COLO668 (cell line): Measurements from ENCODE around the gene BEND7.
"Not testable (repeated sequence)": the region's sequence is repeated elsewhere in the genome, so short reads cannot be mapped to it uniquely, and the experiment has no call there.

Experiments used
- DNase-seq: peaks from one replicate; lab custom pipeline; 2025; ENCODE audit not compliant: unreplicated experiment; lab: John Stamatoyannopoulos, UW

The BEND7 gene, protein sequence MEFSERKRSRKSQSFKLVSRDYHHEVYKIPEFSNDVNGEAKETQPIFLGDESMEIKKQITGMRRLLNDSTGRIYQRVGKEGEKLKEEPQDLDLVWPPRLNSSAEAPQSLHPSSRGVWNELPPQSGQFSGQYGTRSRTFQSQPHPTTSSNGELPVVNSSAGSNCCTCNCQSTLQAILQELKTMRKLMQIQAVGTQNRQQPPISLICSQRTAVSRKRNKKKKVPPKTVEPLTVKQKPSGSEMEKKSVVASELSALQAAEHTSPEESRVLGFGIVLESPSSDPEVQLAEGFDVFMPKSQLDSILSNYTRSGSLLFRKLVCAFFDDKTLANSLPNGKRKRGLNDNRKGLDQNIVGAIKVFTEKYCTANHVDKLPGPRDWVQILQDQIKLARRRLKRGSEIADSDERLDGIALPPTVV

DNA sequence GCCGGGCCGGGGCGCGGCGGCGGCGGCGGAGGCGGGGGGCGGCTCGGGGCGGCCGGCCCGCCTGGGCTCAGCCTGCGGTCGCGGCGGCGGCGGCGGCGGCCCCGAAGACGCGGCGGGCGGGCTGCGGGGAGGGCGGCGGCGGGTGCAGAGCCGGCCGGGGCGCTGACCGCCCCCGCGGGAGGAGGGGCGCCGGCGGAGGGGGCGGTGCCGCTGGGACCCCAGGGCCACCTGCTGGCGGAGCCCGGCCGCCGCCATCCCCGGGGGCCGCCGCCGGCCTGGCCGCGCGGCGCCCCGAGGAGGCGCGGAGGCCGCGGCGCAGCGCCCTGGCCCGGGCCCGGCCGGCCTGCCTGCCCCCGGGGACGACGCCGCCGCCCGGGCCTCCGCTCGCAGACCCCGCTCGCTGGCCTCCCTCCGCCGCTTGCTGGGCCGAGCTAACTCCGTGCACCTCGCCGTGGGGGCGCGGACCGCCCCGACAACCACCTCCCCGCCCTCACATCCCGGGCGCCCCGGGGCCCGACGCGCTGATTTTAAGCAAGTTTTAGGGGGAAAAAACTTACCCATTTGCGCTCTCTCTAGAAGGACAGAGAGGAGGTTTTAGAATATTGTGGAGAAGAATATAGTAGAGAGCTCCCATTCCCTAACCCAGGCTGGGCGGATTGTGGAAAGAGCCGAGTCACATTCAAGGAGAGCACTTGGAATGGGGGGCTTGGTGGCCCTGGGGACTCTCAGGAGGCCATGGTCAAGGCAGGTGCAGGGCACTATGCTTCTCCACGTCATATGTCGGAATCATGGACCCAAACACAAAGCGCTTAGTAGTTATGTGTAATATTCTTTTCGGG, at the start of gene BEND7:
TSS of gene BEND7 (minus strand) at position 140 of the 839 bp plus-strand sequence. CDS start 481 bp downstream, outside the sequence.
- DNase-seq: peak; percentile 12

DNA sequence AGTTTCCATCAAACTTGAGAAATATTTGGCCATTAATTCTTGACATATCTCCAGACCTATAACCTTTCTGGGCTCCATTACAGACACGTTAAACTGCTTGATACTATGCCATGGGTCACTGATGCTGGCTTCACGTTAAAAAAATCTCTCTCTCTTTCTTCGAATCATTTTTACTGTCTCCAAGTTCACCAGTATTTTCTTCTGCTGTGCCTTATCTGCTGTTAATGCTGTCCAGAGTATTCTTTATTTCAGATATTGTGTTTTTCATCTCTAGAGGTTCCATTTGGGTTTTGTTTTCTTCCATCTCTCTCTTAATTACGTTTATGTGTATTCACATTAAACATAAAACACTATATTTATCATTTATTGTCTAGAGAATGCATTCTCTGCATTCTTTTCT, 45.1 kb upstream of the BEND7 start:
- no peak for DNase-seq

DNA sequence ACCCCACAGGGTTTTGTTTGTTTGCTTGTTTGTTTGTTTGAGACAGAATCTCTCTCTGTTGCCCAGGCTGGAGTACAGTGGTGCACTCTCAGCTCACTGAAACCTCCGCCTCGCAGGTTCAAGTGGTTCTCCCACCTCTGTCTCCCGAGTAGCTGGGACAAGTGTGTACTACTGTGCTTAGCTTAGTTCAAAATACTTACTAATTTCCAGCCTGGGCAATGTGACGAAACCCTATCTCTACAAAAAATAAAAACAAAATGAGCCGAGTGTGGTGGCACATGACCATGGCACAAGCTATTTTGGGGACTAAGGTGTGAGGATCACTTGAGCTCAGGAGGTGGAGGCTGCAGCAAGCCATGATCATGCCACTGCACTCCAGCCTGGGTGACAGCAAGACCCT, 42.7 kb upstream of the BEND7 start:
- no peak for DNase-seq

DNA sequence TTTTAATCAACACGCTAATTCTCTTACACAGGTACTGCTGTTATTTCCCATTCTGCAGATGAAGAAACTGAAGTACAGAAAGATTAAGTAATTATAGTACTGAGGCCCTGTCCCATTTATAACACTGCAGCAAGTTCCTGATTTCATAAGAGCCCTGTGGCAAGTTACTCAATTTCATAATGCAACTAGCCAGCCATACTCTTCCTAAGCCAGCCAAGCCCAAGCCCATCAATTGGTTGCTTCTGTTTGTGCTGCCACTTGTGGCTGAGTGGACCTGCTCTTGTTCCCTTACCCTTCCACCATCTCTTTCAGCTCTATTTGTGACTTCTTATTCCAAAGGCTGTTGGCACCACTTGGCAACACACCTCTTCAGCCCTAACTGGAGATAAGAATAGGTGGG, 38.2 kb upstream of the BEND7 start:
- DNase-seq: no peak

DNA sequence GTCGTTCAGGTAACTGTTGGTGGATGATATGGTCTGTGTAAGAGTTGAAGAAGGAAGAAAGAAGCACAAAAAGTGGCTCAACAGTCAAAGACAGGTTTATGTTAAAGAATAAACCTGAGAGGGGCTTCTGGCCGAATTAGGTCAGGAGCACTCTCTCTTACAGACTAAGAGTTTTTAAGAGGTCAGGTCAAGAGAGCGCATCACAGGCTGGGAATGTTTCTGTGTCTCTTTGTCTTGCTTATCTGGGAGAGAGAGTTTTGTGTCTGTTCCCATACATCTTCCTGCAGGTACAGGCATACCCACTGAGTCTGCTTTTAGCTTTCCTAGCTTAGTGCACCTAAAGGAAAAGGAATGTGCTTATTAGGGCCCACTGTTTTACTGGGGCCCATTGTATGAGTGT, 35.8 kb upstream of the BEND7 start:
- DNase-seq: no peak

DNA sequence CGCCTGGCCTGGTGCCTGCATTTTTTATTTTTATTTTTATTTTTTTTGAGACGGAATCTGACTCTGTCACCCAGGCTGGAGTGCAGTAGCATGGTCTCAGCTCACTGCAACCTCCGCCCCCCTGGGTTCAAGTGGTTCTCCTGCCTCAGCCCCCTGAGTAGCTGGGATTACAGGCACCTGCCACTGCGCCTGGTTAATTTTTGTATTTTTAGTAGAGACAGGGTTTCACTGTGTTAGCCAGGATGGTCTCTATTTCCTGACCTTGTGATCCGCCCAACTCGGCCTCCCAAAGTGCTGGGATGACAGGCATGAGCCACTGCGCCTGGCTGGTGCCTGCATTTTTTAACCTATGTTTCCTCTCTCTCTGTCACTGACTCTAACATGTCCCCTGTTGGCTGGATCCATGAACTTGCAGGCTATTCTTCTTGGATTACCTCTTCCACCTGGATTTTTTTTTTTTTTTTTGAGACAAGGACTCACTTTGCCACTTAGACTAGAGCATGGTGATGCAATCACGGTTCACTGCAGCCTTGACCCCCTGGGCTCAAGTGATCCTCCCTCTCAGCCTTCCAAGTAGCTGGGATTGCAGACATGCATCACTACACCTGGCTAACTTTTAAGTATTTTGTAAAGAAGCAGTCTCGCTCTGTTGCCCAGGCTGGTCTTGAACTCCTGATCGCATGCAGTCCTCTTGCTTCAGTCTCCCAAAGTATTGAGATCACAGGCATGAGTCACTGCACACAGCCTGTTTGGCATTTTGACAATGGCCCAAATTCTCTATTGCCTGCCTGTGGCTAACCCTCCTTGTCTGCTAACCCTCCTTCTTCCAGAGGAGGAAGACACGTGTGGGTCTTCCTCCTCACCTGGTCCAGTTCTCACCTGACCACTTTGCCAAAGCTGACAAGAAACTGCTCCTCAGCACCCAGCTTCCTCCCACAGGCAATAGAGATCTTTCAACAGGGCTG, 34.9 kb upstream of the BEND7 start:
- DNase-seq: no peak

DNA sequence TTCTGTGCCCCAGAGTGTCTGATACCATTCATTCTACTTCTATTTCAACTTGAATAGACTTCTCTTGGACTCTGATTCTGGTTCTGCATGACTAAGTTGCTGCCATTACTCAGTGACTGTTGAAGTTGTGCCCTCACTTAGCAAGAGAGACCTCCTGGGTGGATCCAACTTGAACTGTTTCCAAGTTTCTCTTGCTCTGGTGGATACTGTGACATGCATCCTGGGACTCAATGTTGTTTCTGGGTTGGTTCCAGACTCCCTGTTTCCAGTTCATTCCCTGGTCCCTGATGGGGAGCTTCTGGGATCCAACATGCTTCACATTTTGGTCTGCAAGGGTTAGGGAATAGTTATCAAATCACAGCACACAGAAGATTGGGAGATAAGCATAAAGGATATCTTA, 31.8 kb upstream of the BEND7 start:
- DNase-seq: no peak

DNA sequence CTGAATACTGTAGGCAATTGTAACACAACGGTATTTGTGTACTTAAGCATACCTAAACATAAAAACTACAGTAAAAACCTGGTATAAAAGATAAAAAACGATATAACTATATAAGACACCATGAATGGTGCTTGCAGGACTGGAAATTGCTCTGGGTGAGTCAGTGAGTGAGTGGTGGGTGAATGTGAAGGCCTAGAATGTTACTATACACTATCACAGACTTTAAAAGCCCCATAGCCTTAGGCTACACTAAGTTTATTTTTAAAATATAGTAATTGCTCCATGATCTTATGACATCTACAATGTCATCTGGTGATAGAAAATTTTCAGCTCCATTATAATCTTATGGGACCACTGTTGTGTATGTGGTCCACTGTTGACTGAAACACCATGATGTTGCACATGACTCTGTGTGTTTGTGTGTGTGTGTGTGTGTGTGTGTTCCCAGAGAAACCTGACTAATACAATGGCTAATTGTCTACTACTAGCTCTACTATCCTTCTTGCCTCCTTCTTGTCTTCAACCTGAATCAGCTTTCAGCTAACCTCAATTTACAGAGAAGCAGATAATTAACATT, 30.4 kb upstream of the BEND7 start:
- DNase-seq: no peak

DNA sequence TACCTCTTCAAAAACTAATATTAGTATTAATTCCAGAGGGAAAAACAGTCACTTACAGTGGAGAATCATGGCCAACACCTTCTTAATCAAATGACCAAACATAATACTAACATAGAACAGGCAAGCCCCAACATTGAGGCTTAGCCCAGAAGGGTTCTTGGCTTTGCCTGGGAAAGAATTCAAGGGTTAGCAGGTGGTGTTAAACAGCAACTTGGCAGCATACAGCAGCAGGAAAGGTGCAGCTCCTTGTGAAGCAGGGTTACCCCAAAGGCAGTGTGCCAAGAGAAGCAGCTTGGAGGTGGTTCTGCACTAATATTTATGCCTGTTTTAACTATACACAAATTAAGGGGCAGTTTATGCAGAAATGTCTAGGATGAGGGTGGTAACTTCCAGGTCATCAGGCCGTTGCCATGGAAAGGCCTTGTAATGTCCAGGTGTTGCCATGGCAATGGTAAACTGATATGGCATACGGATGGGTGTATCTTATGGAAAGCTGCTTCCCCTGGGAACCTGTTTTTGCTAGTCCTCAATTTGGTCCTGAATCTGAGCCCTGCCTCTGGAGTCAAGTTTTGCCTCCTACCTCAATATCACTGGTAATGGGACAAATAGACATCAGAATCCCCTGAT, 27.2 kb upstream of the BEND7 start:
- peak; percentile 26 for DNase-seq

DNA sequence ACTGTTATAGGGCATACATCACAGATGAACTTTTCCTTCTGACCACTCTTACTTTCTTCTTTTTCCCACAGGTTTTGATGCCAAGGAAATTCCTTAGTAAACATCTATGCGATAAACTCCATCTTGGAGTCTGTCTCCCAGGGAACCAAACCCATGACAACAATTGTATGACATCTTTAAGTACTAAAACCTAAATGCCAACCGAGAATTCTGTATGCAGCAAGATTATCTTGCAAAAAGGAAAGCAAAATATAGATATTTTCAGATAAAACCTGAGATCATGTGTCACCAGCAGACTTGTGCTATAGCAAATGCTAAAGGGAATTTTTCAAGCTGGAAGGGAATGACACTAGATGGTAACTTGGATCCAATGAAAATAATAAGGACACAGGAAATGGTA, 22.0 kb upstream of the BEND7 start:
- no peak for DNase-seq

DNA sequence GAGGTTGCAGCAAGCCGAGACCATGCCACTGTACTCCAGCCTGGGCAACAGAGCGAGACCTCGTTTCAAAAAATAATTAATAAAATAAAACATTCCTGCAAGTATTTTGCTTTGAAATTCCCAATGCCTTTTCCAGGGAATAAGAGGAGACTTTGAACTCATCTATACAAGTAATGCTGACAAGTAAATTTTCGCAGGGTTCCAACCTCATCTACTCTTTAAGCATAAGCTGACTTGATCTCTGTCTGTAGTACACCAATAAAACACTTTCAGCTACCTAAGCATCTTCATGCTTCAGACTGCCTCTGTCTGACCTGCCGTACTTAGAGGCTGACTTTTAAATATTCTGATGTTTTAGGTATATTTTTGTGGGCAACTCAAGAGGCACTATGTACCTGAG, 13.7 kb upstream of the BEND7 start:
- DNase-seq: no peak

DNA sequence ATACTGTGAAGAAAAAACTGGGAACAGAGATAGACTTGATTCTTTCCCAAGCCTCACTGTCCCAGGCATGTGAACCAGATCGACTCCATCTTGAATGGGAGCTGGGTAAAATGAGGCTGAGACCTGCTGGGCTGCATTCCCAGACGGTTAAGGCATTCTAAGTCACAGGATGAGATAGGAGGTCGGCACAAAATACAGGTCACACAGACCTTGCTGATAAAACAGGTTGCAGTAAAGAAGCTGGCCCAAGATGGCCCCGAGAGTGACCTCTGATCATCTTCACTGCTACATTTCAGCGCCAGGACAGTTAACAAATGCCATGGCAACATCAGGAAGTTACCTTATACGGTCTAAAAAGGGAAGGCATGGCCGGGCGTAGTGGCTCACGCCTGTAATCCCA, 9.2 kb upstream of the BEND7 start:
- not testable (repeated sequence) for DNase-seq

DNA sequence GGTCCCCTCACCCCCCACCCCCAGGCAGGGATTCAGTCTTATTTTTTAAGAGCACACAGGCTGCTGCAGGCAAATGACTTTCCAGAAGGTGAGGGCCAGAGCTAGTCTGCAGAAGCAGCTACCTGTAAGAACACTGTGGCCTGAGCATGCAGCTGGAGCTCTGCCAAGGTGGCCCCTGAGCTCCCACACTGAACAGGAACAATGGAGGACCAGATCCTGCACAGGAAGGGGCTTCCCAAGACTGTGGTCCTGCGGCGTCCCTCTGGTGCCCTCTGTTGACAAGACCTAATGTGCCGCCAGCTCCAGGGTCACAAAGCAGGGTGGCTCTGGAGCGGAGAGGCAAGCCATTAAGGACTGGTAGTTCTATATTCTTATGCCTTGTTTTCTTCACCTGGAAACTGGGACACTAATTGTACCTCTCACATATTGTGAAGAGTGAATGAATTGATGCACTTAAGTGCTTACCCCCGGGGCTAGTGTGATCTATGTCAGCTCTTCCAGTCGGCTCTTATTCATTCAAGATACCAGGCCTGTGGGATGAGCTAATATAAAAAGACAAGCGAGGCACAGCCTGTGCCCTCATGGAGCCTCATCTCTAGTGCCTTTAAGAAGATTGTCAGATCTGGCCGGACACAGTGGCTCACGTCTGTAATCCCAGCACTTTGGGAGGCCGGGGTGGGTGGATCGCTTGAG, 8.0 kb upstream of the BEND7 start:
- DNase-seq: peak; percentile 18

DNA sequence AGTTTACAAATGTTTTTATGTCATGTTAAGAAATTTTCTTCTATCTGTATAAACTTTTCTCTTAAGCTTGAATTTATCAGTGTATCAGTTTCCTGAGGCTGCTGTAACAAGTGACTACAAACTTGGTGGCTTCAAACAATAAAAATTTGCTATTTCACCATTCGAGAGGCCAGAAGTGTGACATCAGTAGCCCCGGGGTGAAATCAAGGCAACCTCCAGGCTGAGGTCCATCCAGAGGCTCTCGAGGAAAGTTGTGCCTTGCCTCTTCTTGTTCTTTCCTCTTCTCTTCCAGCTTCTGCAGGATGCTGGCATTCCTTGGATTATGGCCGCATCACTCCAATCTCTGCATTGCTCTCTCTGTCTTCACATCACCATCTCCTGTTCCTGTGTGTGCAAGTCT, 6.5 kb upstream of the BEND7 start:
- no peak for DNase-seq

DNA sequence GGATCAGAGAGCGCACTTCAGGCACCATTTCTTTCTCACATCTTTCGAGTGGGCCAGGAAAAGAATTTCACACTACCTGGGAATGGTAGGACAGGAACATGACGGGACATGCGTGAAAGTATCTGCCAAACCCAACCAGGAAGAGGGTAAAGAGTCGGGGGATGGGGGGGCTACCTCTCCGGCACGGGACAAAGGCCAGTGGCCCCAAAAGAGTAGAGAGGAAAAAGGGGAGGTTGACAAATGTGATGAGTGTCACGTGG, 830 bp upstream of the BEND7 start:
- DNase-seq: no peak

DNA sequence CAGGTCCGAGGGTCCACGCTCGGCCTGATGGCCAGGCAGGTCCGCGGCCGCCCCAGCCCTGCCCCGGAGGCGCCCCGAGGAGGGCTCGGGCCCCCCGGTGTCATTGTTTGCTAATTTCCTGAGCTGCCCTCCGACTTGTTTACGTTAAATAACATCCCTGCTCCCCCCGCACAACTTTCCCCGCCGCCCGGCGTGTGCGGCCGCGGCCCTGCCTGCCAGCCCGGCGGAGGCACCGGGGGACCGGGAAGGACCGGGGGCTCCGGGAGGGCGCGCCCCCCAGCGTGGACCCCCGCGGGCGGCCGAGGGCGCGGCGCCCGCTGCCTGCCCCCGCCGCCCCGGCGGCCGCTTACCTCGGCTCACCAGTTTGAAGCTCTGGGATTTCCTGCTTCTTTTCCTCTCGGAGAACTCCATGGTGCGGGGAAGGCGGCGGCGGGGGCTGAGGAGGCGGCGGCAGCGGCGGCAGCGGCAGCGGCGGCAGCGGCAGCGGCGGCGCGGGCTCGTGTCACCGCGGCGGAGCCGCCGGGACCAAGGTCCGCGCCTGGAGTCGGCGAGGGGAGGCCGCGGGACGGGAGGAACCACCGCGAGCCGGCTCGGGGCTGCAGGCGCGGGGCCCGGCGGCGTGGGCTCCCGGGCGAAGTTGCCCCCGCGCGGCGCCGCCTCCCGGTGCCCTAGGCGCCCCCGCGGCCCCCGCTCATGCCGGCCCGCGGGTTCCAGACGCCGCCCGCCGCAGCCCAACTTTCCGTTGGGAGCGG, 515 bp downstream of the BEND7 start:
- peak; percentile 26 for DNase-seq

DNA sequence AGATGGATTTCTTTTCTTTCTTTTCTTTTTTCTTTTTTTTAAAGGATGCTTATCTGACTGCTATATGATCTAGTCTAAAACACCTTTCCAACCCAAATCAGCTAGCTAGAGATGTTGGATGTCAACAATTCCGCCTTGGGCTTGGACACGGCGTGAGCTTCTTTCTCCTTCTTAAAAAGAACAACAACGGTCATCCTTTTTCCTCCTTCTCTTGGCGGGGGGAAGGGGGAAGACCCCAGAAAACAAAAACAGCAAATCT, 1.0 kb downstream of the BEND7 start:
- DNase-seq: no peak

DNA sequence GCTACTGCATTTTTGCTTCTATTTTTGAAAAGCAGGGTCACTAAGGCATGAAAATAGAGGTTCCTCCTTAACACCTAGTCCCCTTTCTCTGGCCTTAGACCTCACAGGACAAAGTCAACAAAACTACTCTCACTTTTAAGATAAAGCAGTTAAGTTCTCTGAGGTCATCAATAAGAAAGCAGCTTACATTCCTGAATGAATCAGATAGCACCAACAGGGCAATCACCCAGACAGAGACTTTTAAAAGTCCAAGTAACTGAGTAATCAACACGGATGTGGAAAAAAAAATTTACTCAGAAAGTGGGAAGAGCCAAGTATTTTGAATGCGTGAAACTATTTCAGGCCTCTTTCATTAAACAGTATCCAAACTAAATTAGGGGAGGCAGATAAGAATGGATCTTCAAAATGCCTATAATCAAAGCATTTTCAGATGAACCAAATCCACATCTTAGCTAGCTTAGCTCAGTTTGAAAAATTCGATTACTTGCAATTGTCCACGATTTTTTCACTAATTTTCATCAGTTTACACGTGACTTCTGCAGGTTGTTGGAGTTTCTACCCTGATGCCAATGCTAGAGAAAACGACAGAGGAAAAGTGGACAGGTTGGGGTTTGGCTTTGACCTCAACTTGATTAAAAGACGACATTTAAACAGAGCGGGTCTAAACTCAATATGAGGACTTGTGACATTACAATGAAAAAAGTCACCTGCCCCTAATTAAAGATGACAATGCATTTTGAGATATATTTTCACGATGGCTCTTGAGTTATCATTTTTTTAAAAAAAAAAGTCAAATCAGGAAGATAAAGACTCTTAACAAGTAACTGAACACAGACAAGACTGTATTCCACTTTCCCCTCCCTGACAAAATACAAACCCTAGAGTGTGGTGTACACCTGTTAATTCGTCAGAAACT, 1.6 kb downstream of the BEND7 start:
- no peak for DNase-seq

DNA sequence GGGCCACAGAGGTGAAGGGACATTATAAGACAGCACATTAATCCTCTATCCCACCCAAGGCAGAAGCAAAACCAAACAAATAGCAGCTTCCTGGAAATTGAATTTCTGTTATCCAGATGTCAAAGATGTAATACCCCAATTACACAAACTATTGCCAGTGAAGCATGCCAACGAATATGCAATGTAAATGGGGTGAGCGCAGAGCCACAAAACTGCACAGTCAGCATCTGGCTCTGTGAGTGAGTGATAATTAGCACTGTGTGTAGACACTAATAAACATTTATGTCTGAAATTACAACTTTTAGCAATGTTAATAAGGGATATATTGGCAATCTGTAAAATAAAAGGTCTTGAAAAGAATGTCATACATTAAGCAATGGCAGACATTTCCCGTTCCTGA, 3.2 kb downstream of the BEND7 start:
- no peak for DNase-seq
